ENCODE data around the gene ADAM19.
A peak's percentile ranks its signal among the peaks of the same experiment; 100 is the strongest.
"Not testable (repeated sequence)": the region's sequence is repeated elsewhere in the genome, so short reads cannot be mapped to it uniquely, and the experiment has no call there.

Gene ADAM19

DNA sequence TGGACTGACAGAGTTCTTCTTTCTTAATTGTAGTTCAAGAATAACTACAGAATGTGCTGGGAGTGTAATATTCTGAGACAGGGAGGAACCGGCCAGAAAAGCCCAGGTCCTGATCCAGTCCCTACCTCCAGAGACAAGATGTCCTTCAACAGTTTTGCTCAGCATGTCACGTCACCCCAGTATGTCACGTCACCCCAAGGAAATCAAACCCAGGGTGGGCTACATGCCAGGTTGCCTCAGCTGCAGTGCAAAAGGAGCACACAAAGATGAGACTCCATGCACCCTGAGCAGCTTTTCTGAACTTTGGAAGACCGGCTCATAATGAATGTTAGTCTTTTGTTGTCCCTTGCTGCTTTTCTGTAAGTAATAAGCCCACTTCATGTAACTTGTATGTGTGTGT lies 141.5 kb downstream of the ADAM19 start:
- in situ Hi-C loops (cut with MboI; ENCODE audit: low pct_unique_long_range_greater_than_20kb, low sequenced_read_pairs, unreplicated experiment): no loop called here
- no peak for DNase-seq (ENCODE audit: low spot score)
- TF ChIP-seq, protein P1, sequence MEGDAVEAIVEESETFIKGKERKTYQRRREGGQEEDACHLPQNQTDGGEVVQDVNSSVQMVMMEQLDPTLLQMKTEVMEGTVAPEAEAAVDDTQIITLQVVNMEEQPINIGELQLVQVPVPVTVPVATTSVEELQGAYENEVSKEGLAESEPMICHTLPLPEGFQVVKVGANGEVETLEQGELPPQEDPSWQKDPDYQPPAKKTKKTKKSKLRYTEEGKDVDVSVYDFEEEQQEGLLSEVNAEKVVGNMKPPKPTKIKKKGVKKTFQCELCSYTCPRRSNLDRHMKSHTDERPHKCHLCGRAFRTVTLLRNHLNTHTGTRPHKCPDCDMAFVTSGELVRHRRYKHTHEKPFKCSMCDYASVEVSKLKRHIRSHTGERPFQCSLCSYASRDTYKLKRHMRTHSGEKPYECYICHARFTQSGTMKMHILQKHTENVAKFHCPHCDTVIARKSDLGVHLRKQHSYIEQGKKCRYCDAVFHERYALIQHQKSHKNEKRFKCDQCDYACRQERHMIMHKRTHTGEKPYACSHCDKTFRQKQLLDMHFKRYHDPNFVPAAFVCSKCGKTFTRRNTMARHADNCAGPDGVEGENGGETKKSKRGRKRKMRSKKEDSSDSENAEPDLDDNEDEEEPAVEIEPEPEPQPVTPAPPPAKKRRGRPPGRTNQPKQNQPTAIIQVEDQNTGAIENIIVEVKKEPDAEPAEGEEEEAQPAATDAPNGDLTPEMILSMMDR (IDR thresholded peaks at IDR 0.05; ENCODE audit: extremely low read depth, insufficient read depth, missing control alignments): no peak

GRCh38 chr5:157431544-157432200 lies 143.9 kb downstream of the ADAM19 start:
- DNase-seq (ENCODE audit: low spot score): peak; percentile 59
- in situ Hi-C loops (cut with MboI; ENCODE audit: low pct_unique_long_range_greater_than_20kb, low sequenced_read_pairs, unreplicated experiment): no loop called here
- TF ChIP-seq, protein P1 (IDR thresholded peaks at IDR 0.05; ENCODE audit: extremely low read depth, insufficient read depth, missing control alignments): peak; percentile 52

GRCh38 chr5:157429920-157430319 lies 145.7 kb downstream of the ADAM19 start:
- in situ Hi-C loops (cut with MboI; ENCODE audit: low pct_unique_long_range_greater_than_20kb, low sequenced_read_pairs, unreplicated experiment); DNase-seq (ENCODE audit: low spot score): not testable (repeated sequence)

Measured in GM13977 (cell line).